ENCODE measurements around the gene TRIP13.

GRCh38 chr5:949275-949543, 56.5 kb downstream of the TRIP13 start:
- TF ChIP-seq CTCF (IDR thresholded peaks at IDR 0.05) = no peak
- no peak for TF ChIP-seq POLR2A (IDR thresholded peaks at IDR 0.05)

Data from testis (tissue), 2 donors.